Loucy (cell line): Measurements from ENCODE around the gene ATXN2.
A peak's percentile ranks its signal among the peaks of the same experiment; 100 is the strongest.

Source experiments
- H2AFZ ChIP-seq: fragments of 200-600 bp; sonication (generic); 2 replicates; pipeline ENCODE4 v1.6.0; 2016; ENCODE audit warnings: antibody characterized with exemption, mild to moderate bottlenecking, low read length, moderate library complexity
- H3F3A ChIP-seq: fragments of 200-600 bp; 2 replicates; pipeline ENCODE4 v1.6.0; 2016; ENCODE audit warnings: antibody characterized with exemption, low read depth, mild to moderate bottlenecking
- H3K27me3 ChIP-seq: fragments of 200-600 bp; sonication (generic); 2 replicates; pipeline ENCODE4 v1.6.1; 2014; ENCODE audit warnings: low read length, mild to moderate bottlenecking; ENCODE audit not compliant: insufficient read depth, poor library complexity, severe bottlenecking
- H3K36me3 ChIP-seq: fragments of 200-600 bp; sonication (generic); 2 replicates; pipeline ENCODE4 v1.6.1; 2016; ENCODE audit warnings: low read length; ENCODE audit not compliant: insufficient read depth
- H3K4me1 ChIP-seq: fragments of 200-600 bp; sonication (generic); 2 replicates; pipeline ENCODE4 v1.5.1; 2014; ENCODE audit warnings: low read length, mild to moderate bottlenecking; ENCODE audit not compliant: insufficient read depth, poor library complexity, severe bottlenecking
- H3K4me2 ChIP-seq: fragments of 200-600 bp; sonication (generic); 2 replicates; pipeline ENCODE4 v1.6.0; 2014; ENCODE audit warnings: antibody characterized with exemption, low read length, low read depth, mild to moderate bottlenecking; ENCODE audit not compliant: poor library complexity, severe bottlenecking
- H3K4me3 ChIP-seq: fragments of 200-600 bp; sonication (generic); 2 replicates; pipeline ENCODE4 v1.5.1; 2014; ENCODE audit warnings: low read length, mild to moderate bottlenecking, mixed read lengths; ENCODE audit not compliant: poor library complexity, severe bottlenecking
- H3K79me2 ChIP-seq: fragments of 200-600 bp; sonication (generic); 2 replicates; pipeline ENCODE4 v1.6.1; 2014; ENCODE audit warnings: low read length; ENCODE audit not compliant: insufficient read depth
- H3K9ac ChIP-seq: fragments of 200-600 bp; sonication (generic); 2 replicates; pipeline ENCODE4 v1.6.0; 2014; ENCODE audit warnings: mild to moderate bottlenecking, low read depth, low read length, moderate library complexity; ENCODE audit not compliant: poor library complexity, severe bottlenecking
- H3K9me2 ChIP-seq: fragments of 200-600 bp; sonication (generic); replicated peaks from 2 replicates; pipeline ENCODE4 v1.6.1; 2016; ENCODE audit warnings: low read depth, low read length, mixed read lengths
- H3K9me3 ChIP-seq: fragments of 200-600 bp; sonication (generic); 2 replicates; pipeline ENCODE4 v1.6.1; 2014; ENCODE audit warnings: mild to moderate bottlenecking, antibody characterized with exemption, low read length, low read depth; ENCODE audit not compliant: insufficient read depth
- H4K20me1 ChIP-seq: fragments of 200-600 bp; sonication (generic); 2 replicates; pipeline ENCODE4 v1.6.0; 2014; ENCODE audit warnings: antibody characterized with exemption, low read length, mild to moderate bottlenecking; ENCODE audit not compliant: insufficient read depth, poor library complexity, severe bottlenecking
- EZH2phosphoT487 ChIP-seq: fragments of 200-600 bp; IDR thresholded peaks from 2 replicates; pipeline ENCODE4 v1.6.1; 2018; ENCODE audit warnings: antibody characterized with exemption, mild to moderate bottlenecking, moderate library complexity, borderline replicate concordance
- TF ChIP-seq, protein P1 (sequence below): fragments of 200-600 bp; sonication (generic); conservative IDR thresholded peaks from 2 replicates; pipeline ENCODE4 v1.5.1; 2014; ENCODE audit warnings: mild to moderate bottlenecking, antibody characterized with exemption, low read length

ATXN2 gene

DNA sequence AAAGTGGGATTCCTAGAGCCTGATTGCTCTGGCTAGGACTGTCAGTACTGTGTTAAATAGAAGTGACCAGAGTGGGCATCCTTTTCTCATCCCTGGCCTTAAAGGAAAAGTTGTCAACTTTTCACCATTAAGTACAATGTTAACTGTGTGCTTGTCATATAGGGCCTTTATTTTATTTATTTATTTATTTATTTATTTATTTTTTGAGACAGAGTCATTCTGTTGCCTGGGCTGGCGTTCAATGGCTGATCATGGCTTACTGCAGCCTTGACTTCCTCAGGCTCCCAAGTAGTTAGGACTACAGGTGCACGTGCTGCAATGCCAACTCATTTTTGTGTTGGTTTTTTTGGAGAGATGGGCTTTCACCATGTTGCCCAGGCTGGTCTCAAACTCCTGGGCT lies 181.8 kb downstream of the ATXN2 start:
- Histone ChIP-seq H3K9ac (no peak overlapping the region), H3K4me3 (no peak overlapping the region), H3K4me1 (peaks cover 28% of the 10 kb centered on the region), H3K27me3 (no peaks in the 10 kb centered on the region), H3F3A (0 out of 2 replicates have a peak, but pooled peaks cover 1% of the 10 kb centered on the region), H3K79me2 (peaks cover 92% of the 10 kb centered on the region), H3K4me2 (no peak overlapping the region), H3K36me3 (peaks cover 39% of the 10 kb centered on the region; the same call in 1 of the 2 replicates), H3K9me2 (no peaks in the 10 kb centered on the region), H3K9me3 (no peaks in the 10 kb centered on the region), H4K20me1 (peaks cover 51% of the 10 kb centered on the region), H2AFZ (no peak overlapping the region)
- TF ChIP-seq EZH2phosphoT487, result no peak
- TF ChIP-seq, protein P1, sequence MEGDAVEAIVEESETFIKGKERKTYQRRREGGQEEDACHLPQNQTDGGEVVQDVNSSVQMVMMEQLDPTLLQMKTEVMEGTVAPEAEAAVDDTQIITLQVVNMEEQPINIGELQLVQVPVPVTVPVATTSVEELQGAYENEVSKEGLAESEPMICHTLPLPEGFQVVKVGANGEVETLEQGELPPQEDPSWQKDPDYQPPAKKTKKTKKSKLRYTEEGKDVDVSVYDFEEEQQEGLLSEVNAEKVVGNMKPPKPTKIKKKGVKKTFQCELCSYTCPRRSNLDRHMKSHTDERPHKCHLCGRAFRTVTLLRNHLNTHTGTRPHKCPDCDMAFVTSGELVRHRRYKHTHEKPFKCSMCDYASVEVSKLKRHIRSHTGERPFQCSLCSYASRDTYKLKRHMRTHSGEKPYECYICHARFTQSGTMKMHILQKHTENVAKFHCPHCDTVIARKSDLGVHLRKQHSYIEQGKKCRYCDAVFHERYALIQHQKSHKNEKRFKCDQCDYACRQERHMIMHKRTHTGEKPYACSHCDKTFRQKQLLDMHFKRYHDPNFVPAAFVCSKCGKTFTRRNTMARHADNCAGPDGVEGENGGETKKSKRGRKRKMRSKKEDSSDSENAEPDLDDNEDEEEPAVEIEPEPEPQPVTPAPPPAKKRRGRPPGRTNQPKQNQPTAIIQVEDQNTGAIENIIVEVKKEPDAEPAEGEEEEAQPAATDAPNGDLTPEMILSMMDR, result no peak

DNA sequence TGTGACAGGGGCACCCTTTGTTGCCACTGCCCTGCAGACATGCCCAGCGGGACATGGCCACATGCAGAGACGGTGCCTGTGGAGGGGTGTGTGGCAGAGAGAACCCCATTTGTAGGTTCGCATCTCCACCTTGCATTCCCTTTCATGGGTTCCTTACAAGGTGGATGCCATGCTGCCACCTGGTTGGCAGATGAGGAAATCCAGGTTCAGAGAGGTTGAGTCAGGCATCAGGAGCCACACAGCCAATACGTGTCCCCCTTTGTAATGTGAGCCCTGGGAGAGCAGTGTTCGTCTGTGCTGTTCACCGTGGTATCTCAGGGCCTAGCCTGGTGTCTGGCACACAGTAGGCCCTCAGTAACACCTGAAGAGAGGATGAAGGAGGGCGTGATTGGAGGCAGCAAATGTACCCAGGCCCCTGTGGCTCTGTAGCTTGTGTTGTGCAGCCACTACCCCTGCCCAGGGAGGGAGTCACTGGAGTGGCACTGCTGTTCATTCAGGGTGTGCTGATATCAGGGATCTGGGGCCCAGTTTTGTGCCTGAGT lies 184.3 kb downstream of the ATXN2 start:
- H3K4me3 ChIP-seq, result no peak overlapping the region
- no peaks in the 10 kb centered on the region for H3K9me3 ChIP-seq
- peaks cover 17% of the 10 kb centered on the region; the same call in 1 of the 2 replicates for H3K36me3 ChIP-seq
- H2AFZ ChIP-seq, result no peak overlapping the region
- no peak overlapping the region for H3K9ac ChIP-seq
- H3K79me2 ChIP-seq, result peaks cover 92% of the 10 kb centered on the region
- H3F3A ChIP-seq, result 0 out of 2 replicates have a peak, but pooled peaks cover 2% of the 10 kb centered on the region
- no peaks in the 10 kb centered on the region for H3K9me2 ChIP-seq
- peaks cover 65% of the 10 kb centered on the region for H4K20me1 ChIP-seq
- H3K4me1 ChIP-seq, result peaks cover 53% of the 10 kb centered on the region
- H3K27me3 ChIP-seq, result no peaks in the 10 kb centered on the region
- H3K4me2 ChIP-seq, result no peak overlapping the region
- TF ChIP-seq, protein P1, result no peak
- no peak for TF ChIP-seq EZH2phosphoT487

DNA sequence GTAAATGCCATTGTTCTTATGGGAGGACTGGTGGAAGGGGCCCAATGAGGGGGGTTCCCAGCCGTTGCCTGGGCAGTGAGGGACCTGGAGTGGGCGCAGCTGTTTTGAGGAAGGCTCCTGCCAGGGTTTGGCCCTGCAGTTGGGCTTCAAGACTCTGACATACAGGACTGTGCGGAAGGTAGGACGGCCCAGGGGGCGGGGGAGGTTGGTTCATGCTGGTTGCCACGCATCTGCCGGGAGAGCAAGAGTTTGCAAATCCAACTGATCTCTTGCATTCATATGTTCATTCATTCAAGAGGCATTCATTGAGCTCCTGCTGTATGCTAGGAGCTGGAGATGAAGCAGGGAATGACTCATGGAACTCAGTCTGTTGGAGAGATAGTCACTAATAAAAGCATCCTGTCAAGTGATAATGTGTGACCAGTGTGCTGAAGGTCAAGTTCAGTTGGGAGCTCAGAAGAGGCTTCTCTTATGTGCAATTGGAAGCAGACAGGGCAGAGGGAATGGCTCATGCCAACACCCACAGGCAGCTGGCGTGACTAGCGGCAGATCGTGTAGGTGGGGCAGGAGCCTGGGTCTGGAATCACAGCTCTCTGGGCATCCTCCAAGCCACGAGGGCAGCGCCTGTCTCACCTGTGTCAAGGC lies 185.6 kb downstream of the ATXN2 start:
- H2AFZ ChIP-seq, result no peak overlapping the region
- 0 out of 2 replicates have a peak, but pooled peaks cover 2% of the 10 kb centered on the region for H3F3A ChIP-seq
- H3K9me2 ChIP-seq, result no peaks in the 10 kb centered on the region
- peak overlapping the region; percentile 16 for H3K4me3 ChIP-seq
- peaks cover 11% of the 10 kb centered on the region; the same call in 1 of the 2 replicates for H3K36me3 ChIP-seq
- peaks cover 64% of the 10 kb centered on the region for H3K4me1 ChIP-seq
- H3K9ac ChIP-seq, result no peak overlapping the region
- no peaks in the 10 kb centered on the region for H3K9me3 ChIP-seq
- peak overlapping the region; percentile 99 for H3K4me2 ChIP-seq
- H3K79me2 ChIP-seq, result peaks cover 95% of the 10 kb centered on the region
- H4K20me1 ChIP-seq, result peaks cover 76% of the 10 kb centered on the region
- no peaks in the 10 kb centered on the region for H3K27me3 ChIP-seq
- TF ChIP-seq, protein P1, result no peak
- TF ChIP-seq EZH2phosphoT487, result no peak
